HG03571 (cell line): ENCODE measurements around the gene C16orf90.
"Not testable (repeated sequence)": the region's sequence is repeated elsewhere in the genome, so short reads cannot be mapped to it uniquely, and the experiment has no call there.

Experiments
- ATAC-seq: cut with Tn5 transposase; IDR thresholded peaks from one replicate; pipeline ENCODE4 v1.9.1; 2021; ENCODE audit not compliant: unreplicated experiment

The C16orf90 gene

DNA sequence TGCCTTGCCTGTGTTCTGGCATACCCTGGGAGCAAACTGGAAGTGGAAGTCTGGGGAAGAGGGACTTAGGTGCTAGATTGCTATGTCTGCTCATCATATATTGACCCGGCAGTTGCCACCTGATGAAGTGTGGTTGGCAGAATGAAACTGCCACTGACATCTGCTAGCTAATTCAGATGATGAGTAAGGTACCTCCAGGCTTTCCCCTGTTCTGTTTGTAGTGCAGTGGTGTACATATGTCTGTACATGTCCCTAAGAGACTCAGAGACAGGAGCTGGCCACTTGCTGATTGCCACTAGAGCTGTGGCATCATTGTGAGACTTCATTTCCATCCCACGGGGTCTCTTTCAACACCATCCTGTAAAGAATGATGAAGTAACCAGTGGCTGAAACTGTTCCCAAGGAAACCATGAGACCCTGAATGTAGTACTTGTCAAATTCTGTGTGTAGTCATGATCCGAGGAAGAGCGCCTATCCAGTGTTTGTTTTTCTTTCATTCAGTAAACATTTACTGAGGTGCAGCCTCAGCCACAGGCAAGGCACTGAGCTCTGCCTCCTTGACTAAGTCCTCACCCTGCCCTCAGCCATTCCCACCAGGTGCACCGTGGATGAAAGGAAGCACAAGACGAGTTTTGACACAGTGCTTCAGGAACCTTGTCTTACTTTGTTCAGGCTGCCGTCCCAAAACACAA is 18.7 kb upstream of the C16orf90 start:
- ATAC-seq = no peak

- ATAC-seq = no peak
These were observed 16.2 kb upstream of the C16orf90 start for GRCh38 chr16:3511286-3512180.

DNA sequence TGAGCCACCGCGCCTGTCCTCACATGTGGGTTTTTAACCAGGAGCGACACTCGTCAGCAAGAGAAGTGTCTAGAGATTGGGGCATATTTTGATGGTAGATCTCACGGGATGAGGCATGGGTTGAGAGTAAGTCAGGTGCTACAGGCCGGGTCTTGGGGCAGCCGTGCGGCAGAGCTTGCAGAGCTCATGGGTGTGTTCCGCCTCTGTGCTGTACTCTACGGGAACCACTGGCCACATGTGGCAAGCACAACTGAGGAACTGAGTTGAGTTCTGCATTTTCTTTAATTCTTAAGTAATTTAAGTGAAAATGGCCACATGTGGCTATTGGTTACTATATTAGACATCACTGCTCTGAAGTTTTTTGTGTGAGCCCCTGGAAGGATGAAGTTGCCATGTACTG is 15.1 kb upstream of the C16orf90 start:
- no peak for ATAC-seq

DNA sequence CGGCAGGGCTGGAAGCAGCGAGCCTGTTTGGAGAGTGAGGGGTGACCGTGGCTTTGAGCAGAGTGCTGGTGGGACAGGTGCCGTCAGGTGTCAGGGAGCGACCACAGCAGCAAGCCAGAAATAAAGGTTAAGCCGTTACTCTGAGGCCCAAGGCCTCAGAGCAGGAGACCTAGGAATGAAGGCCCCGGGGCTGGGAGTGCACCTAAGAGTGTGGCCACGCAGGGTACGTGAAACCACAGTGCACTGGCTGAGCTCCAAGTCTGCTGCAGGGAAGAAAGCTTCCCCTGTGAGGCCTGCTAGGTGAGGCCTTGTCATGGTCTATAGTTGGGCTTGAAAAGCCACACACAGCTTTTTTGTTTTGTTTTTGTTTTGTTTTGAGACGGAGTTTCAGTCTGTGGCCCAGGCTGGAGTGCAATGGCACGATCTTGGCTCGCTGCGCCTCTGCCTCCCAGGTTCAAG is 14.2 kb upstream of the C16orf90 start:
- no peak for ATAC-seq

GRCh38 chr16:3508736-3509135 is 13.4 kb upstream of the C16orf90 start:
- no peak for ATAC-seq

- ATAC-seq = no peak
These were observed 8.2 kb upstream of the C16orf90 start for GRCh38 chr16:3503523-3503922.

DNA sequence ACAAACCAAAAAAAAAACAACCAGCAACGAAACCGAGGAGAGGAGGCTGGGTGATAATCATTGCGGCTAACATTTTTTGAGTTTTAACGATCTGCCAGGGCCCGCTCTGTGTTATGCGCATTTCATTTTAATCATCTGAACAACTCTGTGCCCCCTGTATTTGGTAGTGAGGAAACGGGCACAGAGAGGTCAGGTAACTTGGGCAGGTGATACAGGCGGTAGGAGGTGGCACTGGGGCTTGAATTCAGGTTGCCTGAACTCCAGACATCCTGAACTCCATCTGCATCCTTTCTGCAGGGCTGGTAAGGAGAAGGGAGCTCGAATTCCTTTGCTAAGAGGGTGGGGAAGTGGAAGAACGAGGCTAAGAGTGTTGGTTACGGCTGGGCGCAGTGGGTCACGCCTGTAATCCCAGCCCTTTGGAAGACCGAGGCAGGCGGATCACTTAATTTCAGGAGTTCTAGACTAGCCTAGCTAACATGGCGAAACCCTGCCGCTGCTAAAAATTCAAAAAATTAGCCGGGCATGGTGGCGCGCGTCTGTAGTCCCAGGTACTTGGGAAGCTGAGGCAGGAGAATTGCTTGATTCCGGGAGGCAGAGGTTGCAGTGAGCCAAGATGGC is 6.6 kb upstream of the C16orf90 start:
- no peak for ATAC-seq

GRCh38 chr16:3501412-3501761 is 6.1 kb upstream of the C16orf90 start:
- not testable (repeated sequence) for ATAC-seq

DNA sequence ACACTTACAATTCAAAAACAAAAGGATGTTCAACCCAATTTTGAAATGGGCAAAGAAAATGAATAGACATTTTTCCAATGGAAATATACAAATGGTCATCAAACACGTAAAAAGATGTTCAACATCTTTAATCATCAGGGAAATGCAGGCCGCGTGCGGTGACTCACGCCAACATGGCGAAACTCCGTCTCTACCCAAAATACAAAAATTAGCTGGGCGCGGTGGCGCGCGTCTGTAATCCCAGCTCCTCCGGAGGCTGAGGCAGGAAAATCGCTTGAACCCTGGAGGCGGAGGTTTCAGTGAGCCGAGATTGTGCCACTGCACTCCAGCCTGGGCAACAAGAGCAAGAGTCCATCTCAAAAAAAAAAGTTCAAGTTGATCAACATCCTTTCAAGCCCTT is 3.7 kb upstream of the C16orf90 start:
- no peak for ATAC-seq

GRCh38 chr16:3497771-3498170 is 2.5 kb upstream of the C16orf90 start:
- no peak for ATAC-seq

DNA sequence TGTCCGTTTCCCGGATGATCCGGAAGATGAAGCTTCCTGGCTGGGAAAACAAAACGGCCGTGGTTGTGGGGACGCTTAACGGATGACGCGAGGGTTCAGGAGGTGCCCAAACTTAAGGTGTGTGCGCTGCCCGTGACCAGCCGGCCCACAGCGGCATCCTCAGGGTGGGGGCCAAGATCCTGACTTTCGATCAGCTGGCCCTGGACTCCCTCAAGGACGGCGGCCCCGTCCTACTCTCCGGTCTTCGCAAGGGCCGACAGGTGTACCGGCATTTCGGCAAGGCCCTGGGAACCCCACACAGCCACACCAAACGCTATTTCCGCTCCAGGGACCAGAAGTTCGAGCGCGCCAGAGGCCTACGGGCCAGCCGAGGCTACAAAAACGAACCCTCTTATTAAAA is 1.1 kb upstream of the C16orf90 start:
- ATAC-seq = no peak

- ATAC-seq = no peak
These were observed 809 bp downstream of the C16orf90 start for GRCh38 chr16:3494386-3494973.

DNA sequence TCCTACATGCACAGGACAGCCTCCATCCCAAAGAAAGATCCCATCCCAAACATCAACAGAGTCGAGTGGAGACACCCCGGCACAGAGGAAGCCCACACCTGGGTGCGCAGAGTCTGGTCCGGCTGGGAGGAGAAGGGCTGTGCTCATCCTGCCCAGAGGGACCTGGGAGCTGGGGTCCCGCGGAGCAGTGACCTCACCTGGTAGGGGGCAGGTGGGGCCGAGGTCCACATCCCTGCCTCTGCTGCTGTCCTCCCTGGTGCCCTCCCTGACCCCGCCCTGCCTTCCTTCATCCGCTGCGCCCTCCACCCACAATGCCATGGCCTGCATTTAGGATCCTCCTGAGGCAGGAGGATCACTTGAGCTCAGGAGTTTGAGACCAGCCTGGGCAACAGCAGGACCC is 2.9 kb downstream of the C16orf90 start:
- ATAC-seq = no peak

DNA sequence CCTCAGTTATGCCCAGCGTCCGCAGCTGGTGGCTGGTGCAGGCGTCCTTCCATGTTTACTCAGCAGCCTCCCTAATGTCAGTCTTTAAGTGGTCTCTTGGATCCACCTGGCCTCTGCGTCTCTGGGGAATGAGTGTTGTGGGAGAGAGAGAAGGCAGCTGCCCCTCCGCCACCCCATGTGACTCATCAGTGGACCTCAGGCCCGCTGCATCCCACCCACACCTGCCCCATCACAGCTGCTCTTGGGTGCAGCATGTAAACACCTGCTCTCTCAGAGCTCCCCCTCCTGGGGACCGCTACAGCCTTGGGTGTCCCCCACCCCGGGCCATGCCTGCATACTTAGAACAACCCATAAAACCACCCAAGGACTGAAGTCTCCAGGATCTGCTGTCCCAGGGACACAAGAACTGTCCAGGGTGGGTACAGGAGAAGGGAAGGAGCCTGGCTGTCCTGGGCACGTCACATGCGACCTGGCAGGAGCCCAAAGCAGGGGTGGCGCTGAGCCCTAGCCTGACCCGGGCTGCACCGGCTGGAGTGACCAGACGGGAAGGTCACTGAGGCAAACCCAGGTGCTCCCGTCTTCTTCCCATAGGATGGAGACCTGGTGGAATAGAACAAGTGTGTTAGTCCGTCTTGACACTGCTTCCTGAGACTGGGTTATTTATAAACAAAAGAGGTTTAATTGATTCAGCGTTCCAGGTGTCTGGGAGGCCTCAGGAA is 4.2 kb downstream of the C16orf90 start:
- no peak for ATAC-seq

DNA sequence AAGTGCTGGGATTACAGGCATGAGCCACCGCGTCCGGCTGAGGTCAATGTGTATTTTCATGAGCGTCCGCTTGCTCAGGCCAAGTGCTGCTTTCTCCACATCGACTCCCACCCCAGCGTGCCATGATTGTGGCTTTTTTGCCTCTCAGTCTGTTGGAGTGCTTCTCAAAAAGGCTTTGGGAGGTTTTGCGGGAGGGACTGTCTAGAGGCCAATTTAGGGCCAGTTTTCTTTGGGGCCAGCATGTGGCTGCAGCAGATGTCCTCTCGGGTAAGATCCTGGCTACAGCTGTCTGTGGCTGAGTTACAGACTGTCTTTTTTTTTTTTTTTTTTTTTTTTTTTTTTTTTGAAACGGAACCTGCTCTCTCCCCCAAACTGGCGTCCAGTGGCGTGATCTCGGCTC is 6.5 kb downstream of the C16orf90 start:
- ATAC-seq = no peak

GRCh38 chr16:3487521-3488410 is 7.5 kb downstream of the C16orf90 start:
- ATAC-seq = no peak

DNA sequence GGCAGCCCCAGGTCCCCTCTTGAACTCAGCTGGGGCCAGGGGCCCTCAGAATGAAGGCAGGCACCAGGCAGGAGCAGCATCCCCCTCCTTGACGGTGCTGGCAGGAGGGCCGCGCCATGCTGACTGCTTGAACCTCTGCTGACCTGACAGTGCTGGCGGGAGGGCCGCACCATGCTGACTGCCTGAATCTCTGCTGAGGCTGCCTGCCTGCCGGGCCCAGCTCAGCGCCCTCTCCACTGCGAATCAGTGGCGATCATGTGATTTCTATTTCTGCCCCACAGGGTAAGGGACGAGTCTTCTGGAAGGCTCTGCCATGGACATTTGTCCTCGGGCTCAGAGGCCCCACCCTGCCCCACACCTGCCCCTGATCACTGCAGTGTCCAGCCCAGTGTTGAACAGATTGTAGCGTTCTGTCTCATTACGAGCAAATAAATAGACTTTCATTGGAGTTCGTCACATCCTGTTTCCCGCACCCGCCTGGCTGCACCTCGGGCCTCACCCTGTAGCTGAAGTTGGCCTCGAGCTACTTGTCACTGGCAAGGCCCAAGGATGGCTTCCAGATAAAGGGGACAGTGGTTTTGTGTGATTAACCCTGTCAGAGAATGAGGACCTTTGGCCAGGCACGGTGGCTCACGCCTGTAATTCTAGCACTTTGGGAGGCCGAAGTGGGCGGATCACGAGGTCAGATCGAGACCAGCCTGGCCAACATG is 8.6 kb downstream of the C16orf90 start:
- ATAC-seq = no peak

DNA sequence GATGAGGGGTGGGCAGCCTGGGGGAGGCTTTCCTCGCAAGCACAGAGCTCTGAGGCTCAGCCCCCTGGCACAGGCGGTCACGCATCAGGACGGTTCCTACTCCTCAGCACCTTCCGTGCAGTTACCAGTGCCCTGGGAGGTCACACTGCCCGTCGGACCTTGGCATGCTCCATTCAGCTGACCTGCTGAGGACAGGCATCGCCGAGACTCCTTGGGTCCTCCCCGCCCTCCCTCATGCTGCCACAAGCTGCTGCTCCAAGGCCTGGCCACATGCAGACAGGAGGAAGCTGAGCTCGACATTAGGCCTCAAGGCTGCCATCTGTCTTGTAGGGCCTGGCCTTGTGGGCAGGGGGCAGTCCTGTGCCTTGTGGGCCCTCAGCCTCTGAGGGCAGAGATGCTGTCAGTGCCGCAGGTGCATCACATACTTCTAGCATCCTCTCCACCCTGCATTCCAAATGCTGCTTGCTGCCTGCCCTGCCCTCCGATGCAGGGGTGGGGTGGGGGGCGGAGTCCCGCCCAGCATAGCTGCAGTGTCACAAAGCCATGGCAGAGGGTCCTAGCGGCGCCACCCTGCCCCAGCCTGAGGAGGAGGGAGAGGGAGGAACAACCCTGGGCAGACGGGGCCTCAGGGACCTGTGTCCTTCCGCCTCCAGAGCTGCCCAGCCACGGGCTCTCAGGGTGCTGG is 9.3 kb downstream of the C16orf90 start:
- no peak for ATAC-seq
